GM08714 (cell line): ENCODE results near the gene CCDC87.
A peak's percentile ranks its signal among the peaks of the same experiment; 100 is the strongest.

Experiments used
- H3K4me3 ChIP-seq: fragments of 200-500 bp; sonication (Bioruptor generic); 2 replicates; pipeline ENCODE4 v1.5.1; 2014; ENCODE audit warnings: mild to moderate bottlenecking, low read length, inconsistent platforms
- ZNF274 ChIP-seq: IDR thresholded peaks from 2 replicates; pipeline ENCODE4 v1.6.1; 2012; ENCODE audit warnings: mild to moderate bottlenecking, low read depth, low read length

Gene CCDC87, protein sequence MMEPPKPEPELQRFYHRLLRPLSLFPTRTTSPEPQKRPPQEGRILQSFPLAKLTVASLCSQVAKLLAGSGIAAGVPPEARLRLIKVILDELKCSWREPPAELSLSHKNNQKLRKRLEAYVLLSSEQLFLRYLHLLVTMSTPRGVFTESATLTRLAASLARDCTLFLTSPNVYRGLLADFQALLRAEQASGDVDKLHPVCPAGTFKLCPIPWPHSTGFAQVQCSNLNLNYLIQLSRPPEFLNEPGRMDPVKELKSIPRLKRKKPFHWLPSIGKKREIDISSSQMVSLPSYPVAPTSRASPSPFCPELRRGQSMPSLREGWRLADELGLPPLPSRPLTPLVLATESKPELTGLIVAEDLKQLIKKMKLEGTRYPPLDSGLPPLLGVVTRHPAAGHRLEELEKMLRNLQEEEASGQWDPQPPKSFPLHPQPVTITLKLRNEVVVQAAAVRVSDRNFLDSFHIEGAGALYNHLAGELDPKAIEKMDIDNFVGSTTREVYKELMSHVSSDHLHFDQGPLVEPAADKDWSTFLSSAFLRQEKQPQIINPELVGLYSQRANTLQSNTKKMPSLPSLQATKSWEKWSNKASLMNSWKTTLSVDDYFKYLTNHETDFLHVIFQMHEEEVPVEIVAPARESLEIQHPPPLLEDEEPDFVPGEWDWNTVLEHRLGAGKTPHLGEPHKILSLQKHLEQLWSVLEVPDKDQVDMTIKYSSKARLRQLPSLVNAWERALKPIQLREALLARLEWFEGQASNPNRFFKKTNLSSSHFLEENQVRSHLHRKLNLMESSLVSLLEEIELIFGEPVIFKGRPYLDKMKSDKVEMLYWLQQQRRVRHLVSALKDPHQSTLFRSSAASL

DNA sequence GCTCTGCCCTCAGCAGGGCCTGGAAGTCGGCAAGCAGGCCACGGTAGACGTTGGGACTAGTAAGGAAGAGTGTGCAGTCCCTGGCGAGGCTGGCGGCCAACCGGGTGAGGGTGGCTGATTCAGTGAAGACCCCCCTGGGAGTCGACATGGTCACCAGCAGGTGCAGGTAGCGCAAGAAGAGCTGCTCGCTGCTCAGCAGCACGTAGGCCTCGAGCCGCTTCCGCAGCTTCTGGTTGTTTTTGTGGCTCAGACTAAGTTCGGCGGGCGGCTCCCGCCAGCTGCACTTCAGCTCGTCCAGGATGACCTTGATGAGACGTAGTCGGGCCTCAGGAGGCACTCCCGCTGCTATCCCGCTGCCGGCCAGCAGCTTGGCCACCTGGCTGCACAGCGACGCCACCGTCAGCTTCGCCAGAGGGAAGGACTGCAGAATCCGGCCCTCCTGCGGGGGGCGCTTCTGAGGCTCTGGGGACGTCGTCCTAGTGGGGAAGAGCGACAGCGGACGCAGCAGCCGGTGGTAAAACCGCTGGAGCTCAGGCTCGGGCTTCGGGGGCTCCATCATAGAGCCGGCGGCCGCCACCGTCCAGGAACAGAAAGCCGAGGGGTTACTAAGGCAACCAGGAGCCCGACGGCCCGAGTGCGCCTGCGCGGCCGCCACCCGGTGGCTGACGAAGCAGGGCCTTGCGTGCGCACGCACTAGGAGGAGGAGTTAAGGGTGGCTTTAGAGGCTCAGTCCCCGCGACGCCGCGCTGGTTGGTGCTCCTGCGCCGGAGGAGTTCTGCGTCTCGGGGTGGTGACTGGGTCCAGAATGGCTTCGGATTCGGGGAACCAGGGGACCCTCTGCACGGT is at the start of gene CCDC87, which contains the start of gene CCS:
Gene CCDC87, minus strand, starts transcription at position 607 of the 846 bp plus-strand sequence. Its CDS starts 48 bp downstream, at position 559.
Gene CCS, plus strand, starts transcription at position 729 of the 846 bp plus-strand sequence. Its CDS starts 77 bp downstream, at position 806.
- H3K4me3 ChIP-seq, result peak within 1 kb of the TSS; percentile 64
- no peak for TF ChIP-seq ZNF274

DNA sequence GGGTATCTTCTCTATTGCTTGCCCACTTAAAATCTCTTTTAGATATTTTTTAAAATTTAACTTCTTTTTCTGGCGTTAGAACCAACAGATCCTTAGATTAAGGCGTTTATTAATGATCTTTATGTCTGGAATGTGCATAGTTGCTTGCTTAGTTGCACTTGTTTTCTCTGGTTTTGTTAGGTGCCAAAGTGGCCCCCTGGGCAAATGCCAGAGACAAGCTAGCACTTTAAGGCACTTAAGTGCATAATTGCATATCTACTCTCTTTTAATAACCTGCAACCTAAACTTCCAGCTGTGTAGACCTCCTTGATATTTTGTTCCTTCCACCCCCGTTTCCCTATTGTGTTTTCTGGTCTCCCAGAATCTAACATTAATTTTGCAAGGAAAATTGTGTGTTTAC is 49.0 kb upstream of the CCDC87 start:
- no peak for TF ChIP-seq ZNF274
- peak overlapping the region; percentile 88; the same call in 1 of the 2 replicates for H3K4me3 ChIP-seq

DNA sequence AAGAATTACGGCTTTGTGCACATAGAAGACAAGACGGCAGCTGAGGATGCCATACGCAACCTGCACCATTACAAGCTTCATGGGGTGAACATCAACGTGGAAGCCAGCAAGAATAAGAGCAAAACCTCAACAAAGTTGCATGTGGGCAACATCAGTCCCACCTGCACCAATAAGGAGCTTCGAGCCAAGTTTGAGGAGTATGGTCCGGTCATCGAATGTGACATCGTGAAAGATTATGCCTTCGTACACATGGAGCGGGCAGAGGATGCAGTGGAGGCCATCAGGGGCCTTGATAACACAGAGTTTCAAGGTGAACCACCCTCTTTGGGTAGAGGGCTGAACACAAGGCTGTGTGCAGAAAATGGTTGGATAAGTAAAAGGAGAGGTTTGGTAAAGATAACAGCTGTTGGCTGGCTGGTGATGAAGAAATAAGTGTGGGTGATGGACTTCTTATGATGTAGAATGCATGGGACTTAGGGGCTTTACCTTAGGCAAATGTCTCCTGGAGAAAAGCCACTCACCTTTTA is 47.0 kb upstream of the CCDC87 start:
- peak overlapping the region; percentile 88 for H3K4me3 ChIP-seq

DNA sequence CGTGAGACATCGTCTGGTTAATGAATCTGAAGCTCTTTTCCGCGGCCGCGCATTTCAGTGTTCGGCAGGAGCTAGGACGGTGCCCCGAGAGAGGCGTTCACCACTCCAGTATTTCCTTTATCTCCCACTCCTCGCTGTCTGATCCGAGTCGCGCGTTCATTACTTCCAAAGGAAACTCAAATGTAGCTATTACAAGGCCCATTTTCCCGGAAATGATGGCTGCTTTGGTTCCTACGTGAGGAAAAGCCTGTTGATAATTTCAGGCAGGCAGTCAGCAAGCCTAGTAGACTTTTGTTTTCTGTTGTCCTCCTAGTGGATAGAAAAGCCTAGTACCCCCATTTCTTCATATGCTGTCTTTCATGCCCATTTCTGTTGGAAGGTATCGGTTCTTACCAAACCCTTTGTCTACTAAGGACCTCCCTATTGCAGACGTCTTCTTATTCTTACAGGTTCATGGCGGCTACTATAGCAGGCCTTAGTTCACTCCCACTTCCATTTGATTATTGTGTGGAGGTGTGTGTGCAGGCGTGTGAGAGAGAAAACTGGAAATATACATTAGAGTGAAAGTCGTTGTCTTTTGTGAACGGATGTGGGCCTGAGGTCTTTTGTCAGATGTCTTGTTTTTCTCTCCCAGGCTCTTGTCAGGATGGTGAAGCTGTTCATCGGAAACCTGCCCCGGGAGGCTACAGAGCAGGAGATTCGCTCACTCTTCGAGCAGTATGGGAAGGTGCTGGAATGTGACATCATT is 46.4 kb upstream of the CCDC87 start:
- peak overlapping the region; percentile 88 for H3K4me3 ChIP-seq
- TF ChIP-seq ZNF274, result no peak

DNA sequence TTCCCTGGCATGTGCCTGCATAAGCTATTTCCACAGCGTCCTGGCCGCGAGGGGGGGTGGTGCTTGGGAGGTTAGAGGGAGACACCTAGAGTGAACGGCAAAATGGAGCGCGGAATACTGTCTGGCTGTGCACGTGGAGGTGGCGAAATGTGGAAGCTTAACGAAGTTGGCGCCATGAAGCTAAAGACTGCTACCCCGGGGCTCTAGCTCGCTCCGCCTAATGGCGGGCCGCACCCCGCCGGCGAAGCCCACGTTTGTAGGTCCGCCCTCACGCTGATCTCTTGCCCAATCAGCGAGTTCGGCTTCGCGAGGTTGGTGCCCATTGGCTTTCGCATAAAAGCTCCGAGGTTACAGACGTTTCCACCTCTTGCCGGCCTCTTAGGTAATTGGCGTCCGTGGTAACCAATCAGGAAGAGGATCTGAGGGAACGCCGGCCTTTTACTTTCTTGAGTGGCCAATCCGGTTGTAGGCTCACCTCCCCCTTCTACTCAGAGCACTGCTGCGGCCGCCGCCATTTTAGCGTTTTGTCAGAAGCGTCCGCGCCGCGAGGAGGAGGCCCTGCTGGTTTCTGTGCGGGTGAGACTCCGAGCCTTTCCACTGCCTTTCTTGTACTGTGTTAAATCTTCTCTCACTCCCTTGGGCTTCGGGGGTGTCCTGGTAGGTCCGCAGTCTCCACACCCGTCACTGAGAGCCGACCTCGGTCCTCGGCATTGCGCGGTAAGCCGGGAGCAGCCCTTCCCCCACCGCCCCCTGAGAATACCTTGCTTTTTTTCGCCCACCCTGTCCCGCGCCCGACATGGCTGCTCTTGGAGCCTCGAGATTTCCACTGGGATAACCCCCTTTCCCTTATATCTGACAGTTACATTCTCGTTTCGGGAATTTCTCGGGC is 45.6 kb upstream of the CCDC87 start, which contains the start of gene RBM4:
Gene RBM4, plus strand, starts transcription at position 527 of the 889 bp plus-strand sequence. CDS start 1,009 bp downstream, outside the sequence.
- no peak for TF ChIP-seq ZNF274
- H3K4me3 ChIP-seq, result peak within 1 kb of the TSS; percentile 88

DNA sequence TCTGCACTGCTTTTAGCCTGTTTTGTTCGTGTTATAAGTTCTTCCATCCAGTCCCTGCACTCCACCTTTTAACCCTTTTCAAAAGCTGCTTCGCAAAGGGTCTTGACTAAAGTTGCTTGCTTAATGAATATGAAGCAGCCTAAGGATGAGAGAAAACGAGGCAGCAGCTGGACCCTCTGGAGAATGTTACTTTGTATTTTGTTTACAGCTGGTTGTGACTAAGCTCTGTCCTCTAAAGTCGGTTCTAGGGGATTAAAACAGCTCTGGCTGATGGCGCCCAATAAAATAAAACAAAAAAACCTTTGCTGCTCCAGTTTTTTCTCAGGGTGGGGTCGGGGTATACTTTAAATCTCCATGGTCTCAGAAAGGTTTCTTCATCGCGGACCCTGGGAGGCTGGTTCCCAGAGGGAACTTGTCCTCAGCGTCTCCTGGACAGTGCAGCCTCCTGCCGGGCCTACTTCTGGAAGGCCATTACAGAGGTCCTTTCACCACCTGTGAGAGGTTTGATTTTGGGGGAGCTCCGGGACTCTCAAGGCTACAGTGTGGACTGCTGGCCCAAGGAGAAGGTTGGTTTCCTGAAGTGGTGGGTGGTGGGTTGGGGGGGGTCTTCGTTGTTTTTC is 44.8 kb upstream of the CCDC87 start:
- H3K4me3 ChIP-seq, result peak overlapping the region; percentile 37; the same call in 1 of the 2 replicates
- no peak for TF ChIP-seq ZNF274

DNA sequence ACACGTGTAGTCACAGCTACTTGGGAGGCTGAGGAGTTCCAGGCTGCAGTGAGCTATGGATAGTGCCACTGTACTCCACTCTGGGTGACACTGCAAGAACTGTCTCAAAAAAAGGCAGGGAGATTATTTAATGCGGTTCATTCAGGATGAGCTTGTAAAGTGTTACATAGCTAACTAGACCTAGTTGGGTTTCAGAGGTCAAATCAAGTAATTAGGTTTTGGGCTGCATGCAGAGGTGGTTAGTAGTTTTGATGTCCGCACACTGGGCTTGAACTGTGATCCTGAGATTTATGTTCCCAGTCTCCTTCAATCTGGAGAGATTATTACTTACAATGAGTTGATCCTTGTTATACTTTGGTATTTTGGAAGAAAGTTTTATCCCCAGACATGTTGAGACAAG is 43.5 kb upstream of the CCDC87 start:
- no peak for TF ChIP-seq ZNF274
- H3K4me3 ChIP-seq, result no peak overlapping the region

DNA sequence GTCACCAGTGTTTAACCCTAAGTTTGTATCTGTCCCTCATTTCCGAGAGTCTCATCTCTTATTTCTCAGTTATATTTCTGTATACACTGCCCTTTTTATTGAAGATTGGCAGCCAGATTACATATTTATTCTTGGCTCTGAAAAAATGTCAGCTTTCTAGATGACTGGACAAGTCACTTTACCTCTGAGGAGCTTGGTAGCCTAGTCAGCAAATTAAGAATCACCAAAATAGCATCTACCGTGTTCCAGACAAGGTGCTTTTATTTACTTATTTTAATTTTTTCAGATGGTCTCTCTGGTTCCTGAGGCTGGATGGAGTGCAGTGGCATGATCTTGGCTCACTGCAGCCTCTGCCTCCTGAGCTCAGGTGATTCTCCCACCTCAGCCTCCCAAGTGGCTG is 40.1 kb upstream of the CCDC87 start:
- TF ChIP-seq ZNF274, result no peak
- H3K4me3 ChIP-seq, result no peak overlapping the region

DNA sequence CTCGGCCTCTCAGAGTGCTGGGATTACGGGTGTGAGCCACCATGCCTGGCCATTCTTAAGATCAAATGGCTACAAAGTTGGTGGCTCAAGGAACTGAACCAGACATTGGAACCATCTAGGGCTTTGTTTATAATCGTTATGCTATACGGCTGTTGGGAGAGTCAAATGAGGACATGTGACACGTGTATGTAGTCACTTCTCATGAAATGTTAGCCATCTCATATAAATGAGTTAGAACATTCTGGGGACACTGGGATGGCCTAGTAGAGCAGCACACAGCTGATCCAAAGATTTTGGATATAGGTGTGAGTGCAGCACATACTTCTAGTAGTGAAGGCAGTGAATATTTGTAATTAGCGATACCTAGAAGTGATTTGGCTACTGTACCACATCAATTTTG is 39.0 kb upstream of the CCDC87 start:
- no peak for TF ChIP-seq ZNF274

DNA sequence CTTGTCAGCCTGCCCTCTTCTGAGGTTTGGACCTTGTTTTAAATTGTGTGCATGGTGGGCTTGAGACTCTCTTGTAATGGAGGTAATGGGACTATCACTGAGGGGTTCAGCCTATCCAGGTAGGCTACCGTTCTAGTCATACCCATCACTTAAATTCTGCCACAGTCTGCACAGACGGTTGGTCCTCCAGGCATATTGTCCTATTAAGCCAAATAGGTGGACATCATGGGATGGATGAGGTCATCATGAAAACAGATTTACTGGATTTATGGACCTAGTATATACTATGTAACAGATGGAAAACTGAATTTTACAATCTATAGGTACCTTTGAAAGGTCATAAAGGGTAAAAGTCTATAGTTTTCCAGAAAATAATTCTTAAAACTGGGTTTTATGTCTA is 36.5 kb upstream of the CCDC87 start:
- H3K4me3 ChIP-seq, result no peak overlapping the region
- no peak for TF ChIP-seq ZNF274

More for the DNA sequence above, 39.0 kb upstream of the CCDC87 start:
- H3K4me3 ChIP-seq, result no peak overlapping the region

DNA sequence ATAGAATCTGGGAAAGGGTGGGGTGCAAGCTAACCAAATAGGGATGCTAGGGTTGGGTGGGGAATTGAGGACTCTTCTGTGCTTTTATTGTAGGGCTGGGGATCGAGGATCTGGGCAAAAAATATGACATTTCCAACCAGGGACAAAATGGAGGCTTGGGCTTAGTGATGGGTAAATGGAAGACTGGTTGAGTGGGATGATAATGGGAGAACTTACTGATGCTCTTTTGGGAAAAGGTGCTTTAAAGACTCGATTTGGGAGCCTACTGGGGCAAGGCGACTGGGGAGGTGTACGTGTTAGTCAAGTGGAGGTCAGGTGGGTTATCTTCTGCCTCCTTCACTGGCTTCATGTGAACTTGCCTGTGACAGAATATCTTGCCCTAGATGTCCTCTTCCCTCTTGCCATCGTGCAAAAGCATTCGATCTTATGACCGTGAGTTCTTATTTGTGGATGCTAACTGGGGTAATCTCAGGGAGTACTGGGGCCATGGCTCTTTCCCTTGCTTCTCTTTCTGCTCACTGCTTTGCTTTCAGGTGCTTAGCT is 35.3 kb upstream of the CCDC87 start:
- no peak for TF ChIP-seq ZNF274
- no peak overlapping the region for H3K4me3 ChIP-seq

DNA sequence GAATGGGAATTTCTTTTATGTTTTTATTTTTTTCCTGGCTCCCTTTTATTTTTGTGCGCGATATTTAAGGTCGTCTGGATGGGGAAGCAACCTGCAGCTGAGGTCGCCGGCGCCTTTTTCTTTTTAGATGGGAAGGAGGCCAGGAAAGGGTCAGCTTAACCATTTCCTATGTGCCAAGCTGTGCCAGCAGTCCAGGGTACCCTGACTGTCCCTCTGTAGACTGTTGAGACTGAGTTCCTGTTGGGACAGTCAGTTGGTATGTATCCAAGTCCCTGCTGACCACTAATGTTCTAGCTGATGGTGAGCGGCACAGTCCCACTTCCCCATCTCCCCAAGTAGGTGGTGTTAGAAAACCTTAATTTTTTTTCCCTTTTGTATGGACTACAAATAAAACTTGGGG is 34.1 kb upstream of the CCDC87 start:
- TF ChIP-seq ZNF274, result no peak
- no peak overlapping the region for H3K4me3 ChIP-seq
